Neural cell (in vitro differentiated cells): ENCODE measurements around the gene LRRK1.

Experiments
- EP300 ChIP-seq: fragments of 450-650 bp; conservative IDR thresholded peaks from 2 replicates; pipeline ENCODE4 v1.6.1; 2014; ENCODE audit warnings: antibody characterized with exemption, mild to moderate bottlenecking, moderate library complexity; ENCODE audit not compliant: poor library complexity, severe bottlenecking
- EZH2 ChIP-seq: fragments of 200-600, 300-800 bp; shearing (Covaris generic), sonication (generic); IDR thresholded peaks from 2 replicates; pipeline ENCODE4 v1.6.1; 2014; ENCODE audit warnings: antibody characterized with exemption, low read length, borderline replicate concordance, mild to moderate bottlenecking; ENCODE audit not compliant: insufficient read depth, poor library complexity, severe bottlenecking
- MXI1 ChIP-seq: fragments of 450-650 bp; conservative IDR thresholded peaks from 2 replicates; pipeline ENCODE4 v1.6.1; 2014; ENCODE audit warnings: antibody characterized with exemption, mild to moderate bottlenecking; ENCODE audit not compliant: poor library complexity, severe bottlenecking
- POLR2AphosphoS5 ChIP-seq: IDR thresholded peaks from 2 replicates; pipeline ENCODE4 v1.6.1; 2012
- RAD21 ChIP-seq: fragments of 450-650 bp; conservative IDR thresholded peaks from 2 replicates; pipeline ENCODE4 v1.6.1; 2014; ENCODE audit warnings: antibody characterized with exemption, mild to moderate bottlenecking, moderate library complexity
- SMC3 ChIP-seq: fragments of 450-650 bp; conservative IDR thresholded peaks from 2 replicates; pipeline ENCODE4 v1.6.1; 2014; ENCODE audit warnings: antibody characterized with exemption, mild to moderate bottlenecking, moderate library complexity; ENCODE audit not compliant: poor library complexity
- TAF1 ChIP-seq: IDR thresholded peaks from 2 replicates; pipeline ENCODE4 v1.6.1; 2012; ENCODE audit warnings: low read depth
- TF ChIP-seq, protein P1 (sequence below): fragments of 450-650 bp; IDR thresholded peaks from 2 replicates; pipeline ENCODE4 v1.5.1; 2014; ENCODE audit warnings: antibody characterized with exemption, mild to moderate bottlenecking, moderate library complexity; ENCODE audit not compliant: poor library complexity, severe bottlenecking
- TF ChIP-seq, protein P2 (sequence below): IDR thresholded peaks from 2 replicates; pipeline ENCODE4 v1.6.1; 2012; ENCODE audit warnings: borderline replicate concordance

DNA sequence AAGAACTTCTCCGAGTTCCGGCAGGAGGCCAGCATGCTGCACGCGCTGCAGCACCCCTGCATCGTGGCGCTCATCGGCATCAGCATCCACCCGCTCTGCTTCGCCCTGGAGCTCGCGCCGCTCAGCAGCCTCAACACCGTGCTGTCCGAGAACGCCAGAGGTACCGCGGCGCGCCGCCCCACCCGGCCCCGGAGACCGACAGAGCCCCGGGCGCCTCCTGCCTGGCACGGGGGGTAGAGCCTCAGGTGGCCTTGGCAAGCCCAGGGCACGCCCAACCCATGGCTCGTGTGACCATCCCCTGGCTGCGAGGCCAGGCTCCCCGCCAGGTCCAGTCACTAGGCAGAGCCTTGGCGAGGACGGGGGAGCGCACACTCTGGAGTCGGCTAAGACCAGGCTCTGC lies 134.1 kb downstream of the LRRK1 start:
- TF ChIP-seq POLR2AphosphoS5: no peak
- TF ChIP-seq, protein P1, sequence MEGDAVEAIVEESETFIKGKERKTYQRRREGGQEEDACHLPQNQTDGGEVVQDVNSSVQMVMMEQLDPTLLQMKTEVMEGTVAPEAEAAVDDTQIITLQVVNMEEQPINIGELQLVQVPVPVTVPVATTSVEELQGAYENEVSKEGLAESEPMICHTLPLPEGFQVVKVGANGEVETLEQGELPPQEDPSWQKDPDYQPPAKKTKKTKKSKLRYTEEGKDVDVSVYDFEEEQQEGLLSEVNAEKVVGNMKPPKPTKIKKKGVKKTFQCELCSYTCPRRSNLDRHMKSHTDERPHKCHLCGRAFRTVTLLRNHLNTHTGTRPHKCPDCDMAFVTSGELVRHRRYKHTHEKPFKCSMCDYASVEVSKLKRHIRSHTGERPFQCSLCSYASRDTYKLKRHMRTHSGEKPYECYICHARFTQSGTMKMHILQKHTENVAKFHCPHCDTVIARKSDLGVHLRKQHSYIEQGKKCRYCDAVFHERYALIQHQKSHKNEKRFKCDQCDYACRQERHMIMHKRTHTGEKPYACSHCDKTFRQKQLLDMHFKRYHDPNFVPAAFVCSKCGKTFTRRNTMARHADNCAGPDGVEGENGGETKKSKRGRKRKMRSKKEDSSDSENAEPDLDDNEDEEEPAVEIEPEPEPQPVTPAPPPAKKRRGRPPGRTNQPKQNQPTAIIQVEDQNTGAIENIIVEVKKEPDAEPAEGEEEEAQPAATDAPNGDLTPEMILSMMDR: no peak
- no peak for TF ChIP-seq TAF1
- TF ChIP-seq, protein P2, sequence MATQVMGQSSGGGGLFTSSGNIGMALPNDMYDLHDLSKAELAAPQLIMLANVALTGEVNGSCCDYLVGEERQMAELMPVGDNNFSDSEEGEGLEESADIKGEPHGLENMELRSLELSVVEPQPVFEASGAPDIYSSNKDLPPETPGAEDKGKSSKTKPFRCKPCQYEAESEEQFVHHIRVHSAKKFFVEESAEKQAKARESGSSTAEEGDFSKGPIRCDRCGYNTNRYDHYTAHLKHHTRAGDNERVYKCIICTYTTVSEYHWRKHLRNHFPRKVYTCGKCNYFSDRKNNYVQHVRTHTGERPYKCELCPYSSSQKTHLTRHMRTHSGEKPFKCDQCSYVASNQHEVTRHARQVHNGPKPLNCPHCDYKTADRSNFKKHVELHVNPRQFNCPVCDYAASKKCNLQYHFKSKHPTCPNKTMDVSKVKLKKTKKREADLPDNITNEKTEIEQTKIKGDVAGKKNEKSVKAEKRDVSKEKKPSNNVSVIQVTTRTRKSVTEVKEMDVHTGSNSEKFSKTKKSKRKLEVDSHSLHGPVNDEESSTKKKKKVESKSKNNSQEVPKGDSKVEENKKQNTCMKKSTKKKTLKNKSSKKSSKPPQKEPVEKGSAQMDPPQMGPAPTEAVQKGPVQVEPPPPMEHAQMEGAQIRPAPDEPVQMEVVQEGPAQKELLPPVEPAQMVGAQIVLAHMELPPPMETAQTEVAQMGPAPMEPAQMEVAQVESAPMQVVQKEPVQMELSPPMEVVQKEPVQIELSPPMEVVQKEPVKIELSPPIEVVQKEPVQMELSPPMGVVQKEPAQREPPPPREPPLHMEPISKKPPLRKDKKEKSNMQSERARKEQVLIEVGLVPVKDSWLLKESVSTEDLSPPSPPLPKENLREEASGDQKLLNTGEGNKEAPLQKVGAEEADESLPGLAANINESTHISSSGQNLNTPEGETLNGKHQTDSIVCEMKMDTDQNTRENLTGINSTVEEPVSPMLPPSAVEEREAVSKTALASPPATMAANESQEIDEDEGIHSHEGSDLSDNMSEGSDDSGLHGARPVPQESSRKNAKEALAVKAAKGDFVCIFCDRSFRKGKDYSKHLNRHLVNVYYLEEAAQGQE: no peak
- TF ChIP-seq SMC3: no peak
- no peak for TF ChIP-seq EZH2
- TF ChIP-seq RAD21: no peak
- TF ChIP-seq EP300: no peak
- TF ChIP-seq MXI1: no peak
